Thyroid gland (tissue), 4 donors: Measurements from ENCODE around the gene COL4A1.

ENCODE experiments used
- POLR2A ChIP-seq, 2 donors: fragments of 450-650 bp; IDR thresholded peaks; one replicate each; pipeline ENCODE4 v1.6.1; 2017; ENCODE audit warnings: antibody characterized with exemption in 2 of 2, mild to moderate bottlenecking in 2 of 2, moderate library complexity in 1 of 2
- TF ChIP-seq, protein P1 (sequence below), 6 experiments: fragments of 200-600 bp in 3 of 6; fragments of 450-650 bp in 3 of 6; sonication (generic) in 3 of 6; IDR thresholded peaks; one replicate each; pipeline ENCODE4 v1.5.1; 2016 to 2019; ENCODE audit warnings: antibody characterized with exemption in 6 of 6, mild to moderate bottlenecking in 2 of 6, inconsistent platforms in 1 of 6, moderate library complexity in 1 of 6

DNA sequence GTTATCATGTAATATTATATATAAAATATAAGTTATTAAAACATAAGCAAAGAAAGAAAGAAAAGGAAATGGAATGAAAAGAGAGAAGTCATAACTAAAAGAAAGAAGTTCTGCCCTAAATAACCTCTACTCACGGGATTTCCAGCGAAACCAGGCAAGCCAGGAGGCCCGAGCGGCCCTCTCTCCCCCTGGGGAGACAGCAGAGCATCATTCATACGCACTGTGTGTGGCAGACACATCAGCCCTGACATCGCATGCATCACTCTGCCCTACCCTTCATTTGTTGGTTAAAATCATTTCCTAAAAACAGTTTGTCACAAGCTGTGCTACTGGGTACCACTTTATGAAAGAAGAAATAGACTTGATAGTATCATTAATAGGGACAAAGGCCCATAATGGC lies 95.2 kb downstream of the COL4A1 start:
- TF ChIP-seq, protein P1, sequence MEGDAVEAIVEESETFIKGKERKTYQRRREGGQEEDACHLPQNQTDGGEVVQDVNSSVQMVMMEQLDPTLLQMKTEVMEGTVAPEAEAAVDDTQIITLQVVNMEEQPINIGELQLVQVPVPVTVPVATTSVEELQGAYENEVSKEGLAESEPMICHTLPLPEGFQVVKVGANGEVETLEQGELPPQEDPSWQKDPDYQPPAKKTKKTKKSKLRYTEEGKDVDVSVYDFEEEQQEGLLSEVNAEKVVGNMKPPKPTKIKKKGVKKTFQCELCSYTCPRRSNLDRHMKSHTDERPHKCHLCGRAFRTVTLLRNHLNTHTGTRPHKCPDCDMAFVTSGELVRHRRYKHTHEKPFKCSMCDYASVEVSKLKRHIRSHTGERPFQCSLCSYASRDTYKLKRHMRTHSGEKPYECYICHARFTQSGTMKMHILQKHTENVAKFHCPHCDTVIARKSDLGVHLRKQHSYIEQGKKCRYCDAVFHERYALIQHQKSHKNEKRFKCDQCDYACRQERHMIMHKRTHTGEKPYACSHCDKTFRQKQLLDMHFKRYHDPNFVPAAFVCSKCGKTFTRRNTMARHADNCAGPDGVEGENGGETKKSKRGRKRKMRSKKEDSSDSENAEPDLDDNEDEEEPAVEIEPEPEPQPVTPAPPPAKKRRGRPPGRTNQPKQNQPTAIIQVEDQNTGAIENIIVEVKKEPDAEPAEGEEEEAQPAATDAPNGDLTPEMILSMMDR (IDR thresholded peaks at IDR 0.05) = no peak
- TF ChIP-seq POLR2A (IDR thresholded peaks at IDR 0.05) = no peak
